Sigmoid colon (tissue), 4 donors: ENCODE data around the gene MKI67.
A peak's percentile ranks its signal among the peaks of the same experiment; 100 is the strongest.

Experiments used
- POLR2A ChIP-seq, 2 donors: fragments of 450-650 bp; IDR thresholded peaks; one replicate each; pipeline ENCODE4 v1.6.1; 2016; ENCODE audit warnings: antibody characterized with exemption in 2 of 2, mild to moderate bottlenecking in 2 of 2, moderate library complexity in 2 of 2
- POLR2AphosphoS5 ChIP-seq, 4 donors: sonication (generic); formaldehyde crosslinking; IDR thresholded peaks; one replicate each; pipeline ENCODE4 v1.6.1; 2017; ENCODE audit warnings: antibody characterized with exemption in 4 of 4
- TF ChIP-seq, protein P1 (sequence below), 4 experiments: fragments of 450-650 bp in 3 of 4; fragments of 200-600 bp in 1 of 4; IDR thresholded peaks; one replicate each; pipeline ENCODE4 v1.5.1; 2016 to 2019; ENCODE audit warnings: antibody characterized with exemption in 4 of 4, mild to moderate bottlenecking in 3 of 4, moderate library complexity in 2 of 4

GRCh38 chr10:128150045-128150493, 23.8 kb upstream of the MKI67 start:
- TF ChIP-seq, protein P1, sequence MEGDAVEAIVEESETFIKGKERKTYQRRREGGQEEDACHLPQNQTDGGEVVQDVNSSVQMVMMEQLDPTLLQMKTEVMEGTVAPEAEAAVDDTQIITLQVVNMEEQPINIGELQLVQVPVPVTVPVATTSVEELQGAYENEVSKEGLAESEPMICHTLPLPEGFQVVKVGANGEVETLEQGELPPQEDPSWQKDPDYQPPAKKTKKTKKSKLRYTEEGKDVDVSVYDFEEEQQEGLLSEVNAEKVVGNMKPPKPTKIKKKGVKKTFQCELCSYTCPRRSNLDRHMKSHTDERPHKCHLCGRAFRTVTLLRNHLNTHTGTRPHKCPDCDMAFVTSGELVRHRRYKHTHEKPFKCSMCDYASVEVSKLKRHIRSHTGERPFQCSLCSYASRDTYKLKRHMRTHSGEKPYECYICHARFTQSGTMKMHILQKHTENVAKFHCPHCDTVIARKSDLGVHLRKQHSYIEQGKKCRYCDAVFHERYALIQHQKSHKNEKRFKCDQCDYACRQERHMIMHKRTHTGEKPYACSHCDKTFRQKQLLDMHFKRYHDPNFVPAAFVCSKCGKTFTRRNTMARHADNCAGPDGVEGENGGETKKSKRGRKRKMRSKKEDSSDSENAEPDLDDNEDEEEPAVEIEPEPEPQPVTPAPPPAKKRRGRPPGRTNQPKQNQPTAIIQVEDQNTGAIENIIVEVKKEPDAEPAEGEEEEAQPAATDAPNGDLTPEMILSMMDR (IDR thresholded peaks at IDR 0.05), result peak in 3 of 4 experiments; percentile 36 to 74 (median 39)
- no peak for TF ChIP-seq POLR2A (IDR thresholded peaks at IDR 0.05)
- no peak for TF ChIP-seq POLR2AphosphoS5 (IDR thresholded peaks at IDR 0.05)
